Stimulated activated CD4-positive, alpha-beta T cell treated with anti-CD3 and anti-CD28 coated beads, Interleukin-1b, Interleukin-23, amount 100 ng/mL, for 48 hours (primary cell): Measurements from ENCODE around the gene SRGAP1.
"Not testable (repeated sequence)": the region's sequence is repeated elsewhere in the genome, so short reads cannot be mapped to it uniquely, and the experiment has no call there.

ENCODE experiments used
- DNase-seq: peaks from one replicate; pipeline ENCODE4 v3.0.0-alpha.2; 2020

The SRGAP1 gene

GRCh38 chr12:63841011-63841410 lies 3.5 kb upstream of the SRGAP1 start:
- DNase-seq, result no peak

DNA sequence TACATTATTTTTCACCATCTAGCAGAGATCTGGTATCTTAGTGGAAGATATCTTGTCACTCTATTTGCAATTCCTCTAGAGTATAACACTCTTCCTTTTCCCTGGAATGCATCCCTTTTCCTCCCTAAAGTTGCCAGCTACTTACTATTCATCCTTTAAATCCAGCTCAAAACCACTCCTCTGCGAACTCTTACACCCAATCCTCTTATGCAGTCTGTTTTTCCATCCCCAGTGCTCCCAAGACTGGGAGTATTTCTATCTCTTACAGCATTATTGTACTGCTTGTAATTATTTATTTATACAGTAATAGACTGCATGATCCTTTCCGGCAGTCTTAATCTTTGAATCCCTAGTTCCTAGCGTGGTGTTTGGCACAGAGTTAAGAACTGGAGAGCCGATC lies 2.9 kb upstream of the SRGAP1 start:
- no peak for DNase-seq

GRCh38 chr12:63842750-63843149 lies 1.8 kb upstream of the SRGAP1 start:
- DNase-seq, result not testable (repeated sequence)

DNA sequence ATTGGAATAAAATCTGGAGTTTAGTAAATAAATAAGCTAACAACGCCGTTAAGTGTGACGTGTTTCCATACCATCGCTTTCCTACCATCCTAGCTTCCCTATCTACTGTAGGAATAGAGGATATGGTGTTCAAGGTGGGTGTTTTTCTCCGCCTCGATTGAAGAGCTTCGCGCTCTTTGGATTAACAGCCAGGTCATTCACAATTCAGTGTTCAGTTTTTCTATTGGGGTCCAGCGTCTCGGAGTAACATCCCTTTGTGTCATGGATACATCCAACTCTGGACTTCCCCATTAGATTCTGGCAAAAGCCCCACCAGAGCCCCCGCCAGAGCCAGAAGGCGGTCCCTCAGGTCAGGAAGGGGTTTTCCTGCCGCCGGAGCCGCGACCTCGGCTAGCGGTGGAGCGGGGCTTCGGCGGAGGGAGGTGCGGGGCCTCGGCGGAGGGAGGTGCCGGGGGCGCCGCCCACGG lies 1.2 kb upstream of the SRGAP1 start:
- DNase-seq, result no peak

- DNase-seq, result peak; percentile 80
These were observed 644 bp upstream of the SRGAP1 start for GRCh38 chr12:63843721-63844390.

DNA sequence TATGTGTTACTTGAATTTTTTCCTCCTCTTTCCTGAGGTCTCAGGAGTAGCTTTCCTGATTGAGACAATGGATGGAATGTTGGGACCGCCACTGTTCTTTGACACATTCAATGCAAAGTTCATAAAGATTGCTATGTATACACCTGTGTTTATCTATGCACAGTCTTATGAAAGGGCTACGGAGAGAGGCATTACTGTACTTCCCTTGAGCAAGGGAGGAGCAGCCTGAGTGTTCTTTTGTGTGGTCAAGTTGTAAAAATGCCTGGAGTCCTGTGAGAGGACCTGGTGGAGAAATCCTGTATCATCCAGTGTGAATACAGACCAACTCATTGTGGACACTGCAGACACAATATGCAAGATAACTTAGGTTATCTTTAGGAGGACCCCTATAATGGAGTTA lies 1.2 kb downstream of the SRGAP1 start:
- DNase-seq, result no peak

- no peak for DNase-seq
These were observed 1.9 kb downstream of the SRGAP1 start for GRCh38 chr12:63846238-63846967.

DNA sequence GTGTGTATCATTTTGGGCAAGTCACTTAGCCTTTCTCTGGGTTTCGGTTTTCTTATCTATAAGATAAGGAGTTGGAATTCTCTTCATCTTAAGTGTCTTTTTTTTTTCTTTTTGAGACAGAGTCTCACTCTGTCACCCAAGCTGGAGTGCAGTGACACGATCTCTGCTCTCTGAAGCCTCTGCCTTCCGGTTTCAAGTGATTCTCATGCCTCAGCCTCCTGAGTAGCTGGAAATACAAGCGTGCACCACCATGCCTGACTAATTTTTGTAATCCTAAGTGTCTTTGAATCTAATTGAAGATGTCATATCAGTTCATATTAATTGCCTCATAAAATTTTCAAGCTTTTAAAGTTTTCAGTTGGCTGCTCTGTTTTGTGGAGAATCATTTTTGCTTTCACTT lies 4.0 kb downstream of the SRGAP1 start:
- no peak for DNase-seq

GRCh38 chr12:63849106-63849620 lies 4.7 kb downstream of the SRGAP1 start:
- DNase-seq, result no peak

DNA sequence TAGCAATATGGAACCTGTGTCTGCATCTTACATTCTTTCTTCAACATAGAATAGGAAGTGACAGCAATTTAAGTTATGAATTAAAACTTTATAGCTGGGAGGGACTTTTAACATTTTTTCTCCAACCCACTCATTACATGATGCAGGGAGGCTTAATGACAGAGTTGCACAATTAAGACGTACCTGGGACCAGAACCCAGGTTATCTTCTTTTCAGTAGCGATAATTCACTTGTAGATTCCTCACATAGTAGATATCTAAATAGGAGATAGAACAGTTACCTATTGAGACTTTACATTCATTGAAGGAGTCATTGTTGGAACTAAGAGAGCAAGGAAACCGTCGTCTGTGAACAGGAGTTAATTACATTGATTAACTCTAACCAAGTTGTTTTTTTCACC lies 5.1 kb downstream of the SRGAP1 start:
- no peak for DNase-seq

DNA sequence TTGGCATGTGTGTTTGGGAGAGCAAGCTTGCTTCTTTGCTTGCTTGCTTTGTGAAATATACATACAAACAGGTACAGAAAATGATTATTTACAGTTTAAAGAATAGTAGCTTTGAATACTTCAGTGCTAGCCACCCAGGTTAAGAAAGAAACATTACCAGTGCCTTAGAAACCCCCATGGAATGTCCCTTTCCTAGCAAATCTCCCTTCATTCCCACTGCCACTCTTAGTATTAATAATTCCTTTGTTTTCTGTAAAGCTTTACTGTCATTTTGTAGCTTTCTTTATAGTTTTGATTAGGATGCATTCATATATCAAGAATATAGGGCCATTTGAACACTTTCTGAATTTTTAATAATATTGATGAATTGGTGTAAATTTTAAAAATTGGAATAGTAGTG lies 9.5 kb downstream of the SRGAP1 start:
- no peak for DNase-seq

GRCh38 chr12:63855299-63855698 lies 10.8 kb downstream of the SRGAP1 start:
- no peak for DNase-seq

GRCh38 chr12:63857771-63858670 lies 13.5 kb downstream of the SRGAP1 start:
- DNase-seq, result no peak

GRCh38 chr12:63859880-63860279 lies 15.4 kb downstream of the SRGAP1 start:
- DNase-seq, result not testable (repeated sequence)

DNA sequence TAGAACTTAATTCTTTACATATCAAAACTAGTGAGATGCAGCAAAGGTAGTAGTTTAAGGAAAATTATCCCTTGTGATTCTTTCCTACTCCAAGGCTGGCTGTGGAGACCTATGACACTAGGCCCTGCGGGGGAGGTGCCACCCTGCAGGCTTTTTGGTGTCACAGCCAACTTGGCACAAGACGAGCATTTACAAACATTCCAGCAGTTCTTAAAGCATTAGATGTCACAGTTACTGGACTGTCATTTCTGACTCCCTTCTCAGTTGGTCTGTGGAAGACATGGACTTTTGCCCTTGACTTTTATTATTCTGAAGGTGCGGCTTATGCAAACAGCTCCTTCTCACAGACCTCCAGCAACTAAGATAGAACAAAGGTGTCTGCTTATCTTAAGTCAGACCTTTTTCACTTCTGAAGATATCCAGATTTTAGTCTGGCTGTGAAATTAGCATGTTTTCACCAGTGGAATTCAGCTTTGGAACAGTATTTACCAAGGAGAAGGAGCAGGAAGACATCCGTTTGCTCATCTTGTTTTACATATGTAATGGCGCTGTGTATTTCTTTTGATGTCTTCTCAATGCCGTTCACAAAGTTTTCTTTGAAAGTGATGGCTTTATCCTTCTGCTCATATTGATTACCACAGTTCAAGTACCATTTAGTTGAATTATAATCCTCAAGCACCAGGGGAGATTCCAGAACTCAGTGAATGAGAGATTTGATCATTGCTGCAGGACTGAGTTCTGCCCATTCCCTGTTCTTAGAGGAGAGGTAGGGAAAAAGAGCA lies 17.9 kb downstream of the SRGAP1 start:
- DNase-seq, result no peak

GRCh38 chr12:63862969-63863230 lies 18.4 kb downstream of the SRGAP1 start:
- no peak for DNase-seq

- DNase-seq, result no peak
These were observed 19.4 kb downstream of the SRGAP1 start for GRCh38 chr12:63863658-63864453.

DNA sequence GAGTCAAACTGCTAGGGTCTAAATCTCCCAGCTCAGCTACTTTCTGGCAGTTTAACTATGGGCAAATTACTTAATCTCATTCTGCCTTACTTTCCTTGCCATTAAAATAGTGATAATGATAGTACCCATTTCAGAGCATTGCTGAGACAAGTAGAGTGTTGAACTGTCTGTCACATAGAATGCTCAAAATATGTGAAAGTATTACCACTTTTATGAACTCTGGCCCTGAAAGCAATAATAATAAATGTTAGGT lies 19.9 kb downstream of the SRGAP1 start:
- DNase-seq, result no peak

DNA sequence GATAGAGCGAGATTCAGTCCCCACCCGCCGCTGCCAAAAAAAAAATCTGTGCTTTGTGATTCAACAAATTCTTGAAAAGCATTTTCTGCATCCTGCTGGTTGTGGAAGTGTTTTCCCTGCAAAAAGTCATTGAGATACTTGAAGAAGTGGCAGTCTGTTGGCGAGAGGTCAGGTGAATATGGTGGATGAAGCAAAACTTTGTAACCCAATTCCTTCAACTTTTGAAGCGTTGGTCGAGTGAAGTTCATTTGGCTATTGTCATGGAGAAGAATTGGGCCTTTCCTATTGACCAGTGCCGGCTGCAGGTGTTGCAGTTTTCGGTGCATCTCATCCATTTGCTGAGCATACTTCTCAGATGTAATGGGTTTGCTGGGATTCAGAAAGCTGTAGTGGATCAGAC lies 20.9 kb downstream of the SRGAP1 start:
- no peak for DNase-seq

DNA sequence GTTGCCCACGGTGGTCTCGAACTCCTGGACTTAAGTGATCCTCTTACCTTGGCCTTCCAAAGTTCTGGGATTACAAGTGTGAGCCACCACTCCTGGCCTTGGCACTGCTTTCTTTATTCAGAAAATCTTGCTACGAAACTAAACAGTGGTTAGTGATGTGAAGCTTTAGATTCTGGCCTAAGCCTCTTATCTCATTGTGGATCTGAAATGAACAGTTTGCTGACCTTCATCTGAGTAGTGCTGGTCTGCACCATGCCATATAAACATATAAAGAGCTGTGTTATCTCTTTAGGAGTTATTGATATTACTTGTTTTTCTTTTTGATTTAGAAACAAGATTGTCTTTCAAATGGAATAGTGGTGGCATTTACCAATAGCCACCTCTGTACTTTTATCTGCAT lies 22.6 kb downstream of the SRGAP1 start:
- DNase-seq, result no peak

DNA sequence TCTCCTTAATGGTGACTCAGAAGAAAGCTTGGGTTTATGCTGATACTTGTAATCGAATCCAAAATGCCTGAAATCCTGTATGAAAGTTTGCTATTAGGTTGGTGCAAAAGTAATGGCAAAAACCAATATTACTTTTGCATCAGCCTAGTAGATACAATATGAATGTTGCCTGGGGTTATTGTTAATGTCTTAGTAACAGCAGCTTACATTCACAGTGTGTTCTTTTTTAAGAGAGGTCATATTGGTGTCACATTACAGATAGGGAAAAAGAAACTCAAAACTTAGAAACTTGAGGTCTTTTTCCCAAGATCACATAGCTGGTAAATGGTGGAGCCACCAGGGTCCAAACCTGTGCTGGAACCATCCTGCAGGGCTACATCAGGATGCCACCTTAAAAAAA lies 25.2 kb downstream of the SRGAP1 start:
- no peak for DNase-seq

GRCh38 chr12:63870838-63871237 lies 26.3 kb downstream of the SRGAP1 start:
- DNase-seq, result no peak
